Kidney (tissue), 14 donors: ENCODE data around the gene SPEF1. TPM values are rescaled to one million over a fixed set of nuclear protein-coding genes. Genes with fewer than 3 reads are reported as not detected.

Source experiments
- DNase-seq, 5 donors: peaks; one replicate each; pipeline ENCODE4 v3.0.0-alpha.2; 2013 to 2020
- FAIRE-seq: peaks from 2 replicates; lab custom pipeline; 2012; peaks lifted over from hg19 to GRCh38; lab: Jason Lieb, UNC
- H3K27ac ChIP-seq, 2 donors: one replicate each; pipeline ENCODE4 v1.7.0; 2013; ENCODE audit warnings: low read depth in 2 of 2, low read length in 2 of 2, inconsistent platforms in 1 of 2
- H3K27me3 ChIP-seq: one replicate; pipeline ENCODE4 v1.7.1; 2013; ENCODE audit warnings: low read length, inconsistent platforms; ENCODE audit not compliant: control insufficient read depth, insufficient read depth
- H3K36me3 ChIP-seq, 3 donors: one replicate each; pipeline versions ENCODE4 v1.7.0 to v1.7.1; 2013; ENCODE audit warnings: low read length in 3 of 3, control low read depth in 1 of 3, inconsistent platforms in 1 of 3; ENCODE audit not compliant: insufficient read depth in 3 of 3, control insufficient read depth in 2 of 3
- H3K4me1 ChIP-seq, 3 donors: one replicate each; pipeline versions ENCODE4 v1.7.0 to v1.7.1; 2013; ENCODE audit warnings: low read length in 3 of 3, inconsistent platforms in 1 of 3, low read depth in 1 of 3; ENCODE audit not compliant: control insufficient read depth in 2 of 3, insufficient read depth in 2 of 3
- H3K4me3 ChIP-seq, 3 donors: one replicate each; pipeline versions ENCODE4 v1.7.0 to v1.8.1; 2013; ENCODE audit warnings: low read length in 3 of 3, control low read depth in 1 of 3, inconsistent platforms in 1 of 3
- H3K9ac ChIP-seq, 3 donors: one replicate each; pipeline versions ENCODE4 v1.7.0 to v1.7.1; 2013; ENCODE audit warnings: low read length in 3 of 3, control low read depth in 1 of 3, inconsistent platforms in 1 of 3
- H3K9me3 ChIP-seq, 3 donors: one replicate each; pipeline versions ENCODE4 v1.7.0 to v1.7.1; 2013; ENCODE audit warnings: low read length in 3 of 3, control low read depth in 1 of 3, inconsistent platforms in 1 of 3; ENCODE audit not compliant: control insufficient read depth in 2 of 3, insufficient read depth in 1 of 3
- intact Hi-C: fragments of 100-400 bp; cut with DNase I; formaldehyde crosslinking; loops from one replicate; pipeline ENCODE4 v1.11.1; 2022
- polyA plus RNA-seq: library from polyadenylated mRNA; stranded (reverse); fragments of 350-450 nt; fragmentation: Illumina TruSeq; extraction: RNeasy Lipid Tissue Mini Kit (QIAGEN cat#74804); gene quantifications from one replicate; pipeline ENCODE4 v1.2.3, GENCODE V29; 2014; ENCODE audit warnings: low read depth, low replicate concordance; ENCODE audit not compliant: insufficient read depth
- total RNA-seq: library from RNA; stranded (reverse); fragmentation: NEBNext Ultra II Directional; extraction: Animal tissue kit (Norgen Biotek cat#: 25700); gene quantifications from one replicate; pipeline ENCODE4 v1.2.1, GENCODE V29; 2021
- TF ChIP-seq, protein P1 (sequence below): IDR thresholded peaks from 3 replicates; pipeline ENCODE4 v1.5.1; 2012; ENCODE audit warnings: mild to moderate bottlenecking, moderate library complexity, borderline replicate concordance; ENCODE audit not compliant: insufficient read depth; ENCODE audit errors: extremely low read depth
- donor health status: control.
- donor health status: control.
- donor health status: control.
- donor health status: control.
- donor health status: control.
- donor health status: DM: yes; HTN: yes; CAD: no.
- donor health status: Normal renal cell carcinoma (clear cell type).

The SPEF1 gene
- total and polyA plus RNA-seq, 2 donors from 2014 or later = 3.4 to 3.8 TPM

DNA sequence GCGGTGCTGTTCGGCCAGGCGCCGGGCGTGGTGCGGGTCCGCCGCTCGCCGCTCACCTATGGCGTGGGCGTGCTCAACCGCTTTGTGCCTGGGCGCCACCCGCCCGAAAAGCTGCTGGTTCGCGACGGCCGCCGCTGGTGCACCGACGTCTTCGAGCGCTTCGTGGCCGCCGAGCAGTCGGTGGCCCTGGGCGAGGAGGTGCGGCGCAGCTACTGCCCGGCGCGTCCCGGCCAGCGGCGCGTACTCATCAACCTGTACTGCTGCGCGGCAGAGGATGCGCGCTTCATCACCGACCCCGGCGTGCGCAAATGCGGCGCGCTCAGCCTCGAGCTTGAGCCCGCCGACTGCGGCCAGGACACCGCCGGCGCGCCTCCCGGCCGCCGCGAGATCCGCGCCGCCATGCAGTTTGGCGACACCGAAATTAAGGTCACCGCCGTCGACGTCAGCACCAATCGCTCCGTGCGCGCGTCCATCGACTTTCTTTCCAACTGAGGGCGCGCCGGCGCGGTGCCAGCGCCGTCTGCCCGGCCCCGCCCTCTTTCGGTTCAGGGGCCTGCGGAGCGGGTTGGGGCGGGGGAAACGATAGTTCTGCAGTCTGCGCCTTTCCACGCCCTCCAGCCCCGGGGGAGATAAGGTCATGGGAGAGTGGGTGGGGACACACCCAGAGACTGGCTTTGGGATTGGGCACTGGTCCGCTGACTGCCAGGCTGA lies 29.4 kb downstream of the SPEF1 start:
- H3K36me3 ChIP-seq = peaks cover 0 to 4% (median 0%) of the 10 kb centered on the region in 3 donors
- H3K4me3 ChIP-seq = peak overlapping the region in 1 of 3 donors; percentile 39
- TF ChIP-seq, protein P1, sequence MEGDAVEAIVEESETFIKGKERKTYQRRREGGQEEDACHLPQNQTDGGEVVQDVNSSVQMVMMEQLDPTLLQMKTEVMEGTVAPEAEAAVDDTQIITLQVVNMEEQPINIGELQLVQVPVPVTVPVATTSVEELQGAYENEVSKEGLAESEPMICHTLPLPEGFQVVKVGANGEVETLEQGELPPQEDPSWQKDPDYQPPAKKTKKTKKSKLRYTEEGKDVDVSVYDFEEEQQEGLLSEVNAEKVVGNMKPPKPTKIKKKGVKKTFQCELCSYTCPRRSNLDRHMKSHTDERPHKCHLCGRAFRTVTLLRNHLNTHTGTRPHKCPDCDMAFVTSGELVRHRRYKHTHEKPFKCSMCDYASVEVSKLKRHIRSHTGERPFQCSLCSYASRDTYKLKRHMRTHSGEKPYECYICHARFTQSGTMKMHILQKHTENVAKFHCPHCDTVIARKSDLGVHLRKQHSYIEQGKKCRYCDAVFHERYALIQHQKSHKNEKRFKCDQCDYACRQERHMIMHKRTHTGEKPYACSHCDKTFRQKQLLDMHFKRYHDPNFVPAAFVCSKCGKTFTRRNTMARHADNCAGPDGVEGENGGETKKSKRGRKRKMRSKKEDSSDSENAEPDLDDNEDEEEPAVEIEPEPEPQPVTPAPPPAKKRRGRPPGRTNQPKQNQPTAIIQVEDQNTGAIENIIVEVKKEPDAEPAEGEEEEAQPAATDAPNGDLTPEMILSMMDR = no peak
- H3K27ac ChIP-seq = no peak overlapping the region
- H3K9me3 ChIP-seq = no peaks in the 10 kb centered on the region
- intact Hi-C loops = no loop called here
- no peaks in the 10 kb centered on the region for H3K27me3 ChIP-seq
- DNase-seq (peak in 3 of 5 donors; percentile 49 to 71 (median 56)), FAIRE-seq (no peak)
- H3K9ac ChIP-seq = no peak overlapping the region
- H3K4me1 ChIP-seq = peaks cover 0 to 7% (median 0%) of the 10 kb centered on the region in 3 donors

DNA sequence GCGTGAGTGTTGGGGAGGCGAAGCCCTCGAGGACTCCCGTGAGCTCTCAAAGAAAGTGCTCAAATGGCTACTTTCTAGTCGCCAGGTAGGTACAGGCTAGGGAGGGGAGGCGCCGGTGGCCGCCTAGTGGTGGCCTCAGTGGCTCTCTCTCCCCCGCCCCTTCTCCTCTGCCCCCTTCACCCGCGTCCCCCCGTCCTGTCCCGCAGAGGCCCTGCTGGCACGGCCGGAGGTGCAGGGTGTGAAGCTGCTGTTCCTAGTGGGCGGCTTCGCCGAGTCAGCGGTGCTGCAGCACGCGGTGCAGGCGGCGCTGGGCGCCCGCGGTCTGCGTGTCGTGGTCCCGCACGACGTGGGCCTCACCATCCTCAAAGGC lies 30.0 kb downstream of the SPEF1 start:
- H3K4me1 ChIP-seq = peaks cover 0 to 7% (median 0%) of the 10 kb centered on the region in 3 donors
- H3K4me3 ChIP-seq = no peak overlapping the region
- H3K9ac ChIP-seq = no peak overlapping the region
- TF ChIP-seq, protein P1 = no peak
- no peaks in the 10 kb centered on the region for H3K9me3 ChIP-seq
- intact Hi-C loops = no loop called here
- DNase-seq = peak in 1 of 5 donors; percentile 48
- no peaks in the 10 kb centered on the region for H3K27me3 ChIP-seq
- H3K27ac ChIP-seq = no peak overlapping the region
- peaks cover 0 to under 1% (median 0%) of the 10 kb centered on the region in 3 donors for H3K36me3 ChIP-seq
- FAIRE-seq = no peak

DNA sequence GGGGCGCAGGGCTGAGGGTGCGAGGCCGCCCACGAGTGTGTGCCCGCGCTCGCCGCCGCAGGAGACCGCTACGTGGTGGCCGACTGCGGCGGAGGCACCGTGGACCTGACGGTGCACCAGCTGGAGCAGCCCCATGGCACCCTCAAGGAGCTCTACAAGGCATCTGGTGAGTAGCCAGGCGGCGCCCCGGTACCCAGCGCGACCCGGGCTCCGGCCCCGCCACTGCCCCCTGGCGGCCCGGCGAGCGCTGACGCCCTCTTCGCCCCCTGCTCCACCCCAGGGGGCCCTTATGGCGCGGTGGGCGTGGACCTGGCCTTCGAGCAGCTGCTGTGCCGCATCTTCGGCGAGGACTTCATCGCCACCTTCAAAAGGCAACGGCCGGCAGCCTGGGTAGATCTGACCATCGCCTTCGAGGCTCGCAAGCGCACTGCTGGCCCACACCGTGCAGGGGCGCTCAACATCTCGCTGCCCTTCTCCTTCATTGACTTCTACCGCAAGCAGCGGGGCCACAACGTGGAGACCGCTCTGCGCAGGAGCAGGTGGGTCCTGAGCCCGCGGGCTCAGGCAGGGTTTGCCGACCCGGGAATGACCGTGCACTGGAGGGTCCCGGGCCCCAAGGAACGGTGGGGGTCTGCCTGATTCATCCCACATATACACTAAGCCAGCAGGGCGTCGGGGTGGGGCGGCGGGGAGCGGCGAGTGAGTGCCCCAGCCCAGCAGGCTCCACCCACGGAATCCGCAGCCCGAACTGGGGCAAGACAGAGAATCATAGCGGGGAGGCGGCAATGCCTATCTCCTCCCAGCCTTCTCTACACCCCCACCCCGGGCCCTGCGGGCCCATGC lies 31.3 kb downstream of the SPEF1 start:
- H3K36me3 ChIP-seq = no peaks in the 10 kb centered on the region
- H3K27ac ChIP-seq = no peak overlapping the region
- intact Hi-C loops = no loop called here
- no peaks in the 10 kb centered on the region for H3K27me3 ChIP-seq
- no peaks in the 10 kb centered on the region for H3K9me3 ChIP-seq
- H3K9ac ChIP-seq = no peak overlapping the region
- DNase-seq (peak in 4 of 5 donors; percentile 40 to 74 (median 68)), FAIRE-seq (no peak)
- H3K4me3 ChIP-seq = no peak overlapping the region
- TF ChIP-seq, protein P1 = peak; percentile 39
- H3K4me1 ChIP-seq = peaks cover 0 to 7% (median 0%) of the 10 kb centered on the region in 3 donors
